ENCODE measurements around the gene PHF3.

The PHF3 gene

GRCh38 chr6:63764318-63764916, 128.8 kb downstream of the PHF3 start:
- no peak for DNase-seq (ENCODE audit: extremely low read depth in 1 of 2, low read depth in 1 of 2)

All from activated CD8-positive, alpha-beta memory T cell treated with anti-CD3 and anti-CD28 coated beads for 1 hour (primary cell).